Uterus (tissue), 4 donors: ENCODE results near the gene TXNDC5. TPM values are rescaled to one million over a fixed set of nuclear protein-coding genes. Genes with fewer than 3 reads are reported as not detected.
"Not testable (repeated sequence)": the region's sequence is repeated elsewhere in the genome, so short reads cannot be mapped to it uniquely, and the experiment has no call there.

Experiments used
- DNase-seq, 2 donors: peaks; one replicate each; pipeline ENCODE4 v3.0.0-alpha.2; 2019 to 2020
- H3K27ac ChIP-seq, 2 donors: fragments of 200-600 bp; sonication (generic); 1 replicate in 1 of 2; 2 replicates in 1 of 2; pipeline ENCODE4 v1.5.1; 2016 to 2018
- H3K27me3 ChIP-seq, 2 donors: fragments of 200-600 bp; sonication (generic); one replicate each; pipeline ENCODE4 v1.5.1; 2018 to 2019; ENCODE audit warnings: control low read depth in 1 of 2
- H3K36me3 ChIP-seq, 2 donors: fragments of 200-600 bp; sonication (generic); one replicate each; pipeline ENCODE4 v1.5.1; 2019; ENCODE audit warnings: control low read depth in 1 of 2
- H3K4me1 ChIP-seq, 2 donors: fragments of 200-600 bp; sonication (generic); one replicate each; pipeline ENCODE4 v1.5.1; 2018 to 2019; ENCODE audit warnings: control low read depth in 1 of 2
- H3K4me3 ChIP-seq, 2 donors: fragments of 200-600 bp; sonication (generic); 1 replicate in 1 of 2; 2 replicates in 1 of 2; pipeline ENCODE4 v1.5.1; 2018 to 2019; ENCODE audit warnings: mild to moderate bottlenecking in 1 of 2
- H3K9me3 ChIP-seq, 2 donors: fragments of 200-600 bp; sonication (generic); one replicate each; pipeline ENCODE4 v1.5.1; 2019; ENCODE audit warnings: control low read depth in 1 of 2
- POLR2A ChIP-seq, 2 donors: fragments of 450-650 bp; IDR thresholded peaks; one replicate each; pipeline ENCODE4 v1.6.1; 2016; ENCODE audit warnings: antibody characterized with exemption in 2 of 2, mild to moderate bottlenecking in 1 of 2, moderate library complexity in 1 of 2
- intact Hi-C: fragments of 100-400 bp; cut with DNase I; formaldehyde crosslinking; loops from one replicate; pipeline ENCODE4 v1.15.1; 2023; ENCODE audit warnings: low total_unique reads
- total RNA-seq, 4 donors: library from RNA; depleted of rRNA in 3 of 4; stranded (reverse); fragments of >200 nt in 3 of 4; gene quantifications; one replicate each; pipeline versions ENCODE4 v1.1.0 to v1.2.4, GENCODE V29; 2014 to 2023
- TF ChIP-seq, protein P1 (sequence below), 4 experiments: fragments of 200-600 bp in 2 of 4; fragments of 450-650 bp in 2 of 4; sonication (generic) in 2 of 4; IDR thresholded peaks; one replicate each; pipeline ENCODE4 v1.5.1; 2016 to 2019; ENCODE audit warnings: antibody characterized with exemption in 4 of 4, mild to moderate bottlenecking in 2 of 4, moderate library complexity in 1 of 4
- donor health status: DM: yes; HTN: yes; CAD: no.

Gene TXNDC5
- total RNA-seq, 4 donors from 2014 or later, result 70.8 to 279 (median 104) TPM

GRCh38 chr6:7894262-7895124 lies 16.1 kb downstream of the TXNDC5 start:
- Histone ChIP-seq H3K4me3 (no peak overlapping the region), H3K27ac (no peak overlapping the region), H3K9me3 (no peaks in the 10 kb centered on the region), H3K36me3 (no peaks in the 10 kb centered on the region), H3K4me1 (no peaks in the 10 kb centered on the region), H3K27me3 (no peaks in the 10 kb centered on the region)
- no peak for TF ChIP-seq POLR2A (IDR thresholded peaks at IDR 0.05)
- TF ChIP-seq, protein P1, sequence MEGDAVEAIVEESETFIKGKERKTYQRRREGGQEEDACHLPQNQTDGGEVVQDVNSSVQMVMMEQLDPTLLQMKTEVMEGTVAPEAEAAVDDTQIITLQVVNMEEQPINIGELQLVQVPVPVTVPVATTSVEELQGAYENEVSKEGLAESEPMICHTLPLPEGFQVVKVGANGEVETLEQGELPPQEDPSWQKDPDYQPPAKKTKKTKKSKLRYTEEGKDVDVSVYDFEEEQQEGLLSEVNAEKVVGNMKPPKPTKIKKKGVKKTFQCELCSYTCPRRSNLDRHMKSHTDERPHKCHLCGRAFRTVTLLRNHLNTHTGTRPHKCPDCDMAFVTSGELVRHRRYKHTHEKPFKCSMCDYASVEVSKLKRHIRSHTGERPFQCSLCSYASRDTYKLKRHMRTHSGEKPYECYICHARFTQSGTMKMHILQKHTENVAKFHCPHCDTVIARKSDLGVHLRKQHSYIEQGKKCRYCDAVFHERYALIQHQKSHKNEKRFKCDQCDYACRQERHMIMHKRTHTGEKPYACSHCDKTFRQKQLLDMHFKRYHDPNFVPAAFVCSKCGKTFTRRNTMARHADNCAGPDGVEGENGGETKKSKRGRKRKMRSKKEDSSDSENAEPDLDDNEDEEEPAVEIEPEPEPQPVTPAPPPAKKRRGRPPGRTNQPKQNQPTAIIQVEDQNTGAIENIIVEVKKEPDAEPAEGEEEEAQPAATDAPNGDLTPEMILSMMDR (IDR thresholded peaks at IDR 0.05), result no peak
- intact Hi-C loops, result no loop called here
- DNase-seq, result no peak

DNA sequence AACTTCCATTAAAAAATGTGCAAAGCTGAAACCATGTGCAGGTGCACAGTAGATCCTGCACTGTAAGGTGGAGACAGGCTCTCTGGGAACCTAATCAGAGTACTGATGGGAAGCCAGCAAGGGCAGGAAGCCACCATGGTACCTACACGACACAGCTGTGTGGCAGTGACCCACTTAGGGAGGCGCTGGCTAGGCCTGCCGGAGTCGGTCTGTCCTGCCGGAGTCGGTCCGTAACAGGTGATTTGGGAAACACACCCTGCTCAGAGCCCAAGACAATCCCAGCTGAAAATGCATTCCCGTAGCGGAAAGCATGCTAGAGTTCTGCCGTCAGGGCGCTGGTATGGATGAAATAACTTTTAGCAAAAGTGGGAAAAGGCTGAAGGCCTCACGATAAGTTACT lies 17.2 kb downstream of the TXNDC5 start:
- intact Hi-C loops, result no loop called here
- Histone ChIP-seq H3K9me3 (no peaks in the 10 kb centered on the region), H3K27ac (no peak overlapping the region), H3K4me3 (no peak overlapping the region), H3K27me3 (no peaks in the 10 kb centered on the region), H3K4me1 (no peaks in the 10 kb centered on the region), H3K36me3 (no peaks in the 10 kb centered on the region)
- no peak for DNase-seq
- TF ChIP-seq, protein P1 (IDR thresholded peaks at IDR 0.05), result no peak
- TF ChIP-seq POLR2A (IDR thresholded peaks at IDR 0.05), result no peak

- H3K27me3 ChIP-seq, DNase-seq, H3K4me1 ChIP-seq, intact Hi-C loops, H3K36me3 ChIP-seq, H3K27ac ChIP-seq, H3K4me3 ChIP-seq, H3K9me3 ChIP-seq: not testable (repeated sequence)
Measured at GRCh38 chr6:7892367-7892766, 18.2 kb downstream of the TXNDC5 start.

DNA sequence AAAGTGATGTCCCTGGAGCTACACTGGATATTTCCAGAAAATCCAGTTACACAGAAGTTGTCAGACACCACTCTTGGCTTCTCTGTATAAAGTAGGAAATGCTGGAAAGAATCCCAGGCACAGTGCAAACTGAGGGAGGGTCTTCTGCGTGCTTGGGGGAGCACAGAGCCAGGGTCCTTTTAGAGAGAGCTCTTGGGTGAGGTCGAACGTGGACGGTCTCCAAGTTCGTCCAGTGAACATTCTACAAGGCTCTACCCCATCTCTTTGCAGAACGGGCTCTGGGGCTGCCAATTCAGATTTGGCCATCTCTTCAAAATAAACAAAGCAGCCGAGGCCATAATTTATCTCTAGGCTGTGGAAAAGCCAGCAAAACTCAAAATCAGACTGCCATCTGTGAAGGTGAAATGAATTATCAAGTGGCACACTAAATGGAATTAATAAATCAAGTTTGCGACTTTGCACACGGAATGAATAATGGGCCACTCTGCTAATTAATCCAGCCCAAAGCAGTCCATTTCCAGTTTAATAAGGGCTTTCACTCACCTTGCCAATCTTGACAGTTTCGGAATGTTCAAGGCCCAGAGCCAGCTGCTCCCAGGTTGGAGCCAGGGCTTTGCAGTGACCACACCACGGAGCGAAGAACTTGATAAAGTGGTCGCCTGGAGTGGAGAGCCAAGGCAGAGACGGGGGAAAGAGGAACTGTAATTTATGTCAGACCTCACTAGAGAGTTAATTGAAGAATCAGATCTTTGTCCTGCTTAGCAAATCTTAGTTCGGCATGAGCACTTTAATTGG lies 19.3 kb downstream of the TXNDC5 start:
- intact Hi-C loops, result no loop called here
- H3K36me3 ChIP-seq, result no peaks in the 10 kb centered on the region
- DNase-seq, result no peak
- H3K9me3 ChIP-seq, result no peaks in the 10 kb centered on the region
- H3K4me3 ChIP-seq, result no peak overlapping the region
- H3K27me3 ChIP-seq, result no peaks in the 10 kb centered on the region
- H3K27ac ChIP-seq, result no peak overlapping the region
- TF ChIP-seq, protein P1 (IDR thresholded peaks at IDR 0.05), result no peak
- TF ChIP-seq POLR2A (IDR thresholded peaks at IDR 0.05), result no peak
- H3K4me1 ChIP-seq, result no peaks in the 10 kb centered on the region

DNA sequence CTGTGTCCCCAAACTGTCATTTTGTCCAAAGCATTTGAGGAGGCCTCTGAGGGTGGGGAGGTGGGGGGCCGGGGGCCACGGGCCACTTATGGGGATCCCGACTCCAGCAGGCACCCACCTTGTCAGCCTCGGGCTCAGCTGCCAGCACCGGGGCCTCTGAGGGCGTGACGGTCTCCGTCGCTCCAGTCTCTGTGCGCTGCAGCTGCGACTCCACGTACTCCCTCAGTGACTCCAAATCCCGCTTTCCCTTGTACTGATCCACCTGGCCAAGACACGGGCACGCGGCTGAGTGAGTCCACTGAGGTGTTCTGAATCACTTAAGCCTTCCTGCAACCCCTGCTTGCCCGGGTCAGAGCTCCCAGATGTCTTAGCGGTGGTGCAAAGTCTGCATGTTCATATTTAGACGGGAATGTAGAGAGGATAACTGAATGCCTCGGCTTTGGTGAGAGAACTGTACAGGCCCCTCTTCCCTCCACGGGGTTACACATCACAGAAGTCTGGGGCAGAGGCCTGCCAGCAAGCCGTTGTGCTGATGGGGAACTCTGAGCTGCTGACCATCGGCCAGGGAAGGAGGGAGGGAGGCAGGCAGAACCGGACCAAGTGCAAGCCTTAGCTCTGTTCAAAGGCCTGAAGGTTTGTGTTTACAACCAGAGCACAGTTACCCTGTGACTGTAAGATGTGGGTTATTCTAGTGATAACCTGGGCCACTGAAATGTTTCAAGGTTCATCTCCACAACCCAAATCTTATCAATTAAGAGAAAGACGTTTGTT lies 21.8 kb downstream of the TXNDC5 start:
- no peak overlapping the region for H3K4me3 ChIP-seq
- H3K27ac ChIP-seq, result no peak overlapping the region
- no peak for TF ChIP-seq POLR2A (IDR thresholded peaks at IDR 0.05)
- TF ChIP-seq, protein P1 (IDR thresholded peaks at IDR 0.05), result no peak
- no peaks in the 10 kb centered on the region for H3K4me1 ChIP-seq
- H3K9me3 ChIP-seq, result no peaks in the 10 kb centered on the region
- no peaks in the 10 kb centered on the region for H3K36me3 ChIP-seq
- no peak for DNase-seq
- H3K27me3 ChIP-seq, result no peaks in the 10 kb centered on the region
- intact Hi-C loops, result no loop called here
